ENCODE data around the gene MTMR6. TPM values are rescaled to one million over a fixed set of nuclear protein-coding genes. Genes with fewer than 3 reads are reported as not detected.
"Not testable (repeated sequence)": the region's sequence is repeated elsewhere in the genome, so short reads cannot be mapped to it uniquely, and the experiment has no call there.

The MTMR6 gene
- 10 to 100 TPM; 15.5 to 17.7 (median 16.2) TPM for total RNA-seq

DNA sequence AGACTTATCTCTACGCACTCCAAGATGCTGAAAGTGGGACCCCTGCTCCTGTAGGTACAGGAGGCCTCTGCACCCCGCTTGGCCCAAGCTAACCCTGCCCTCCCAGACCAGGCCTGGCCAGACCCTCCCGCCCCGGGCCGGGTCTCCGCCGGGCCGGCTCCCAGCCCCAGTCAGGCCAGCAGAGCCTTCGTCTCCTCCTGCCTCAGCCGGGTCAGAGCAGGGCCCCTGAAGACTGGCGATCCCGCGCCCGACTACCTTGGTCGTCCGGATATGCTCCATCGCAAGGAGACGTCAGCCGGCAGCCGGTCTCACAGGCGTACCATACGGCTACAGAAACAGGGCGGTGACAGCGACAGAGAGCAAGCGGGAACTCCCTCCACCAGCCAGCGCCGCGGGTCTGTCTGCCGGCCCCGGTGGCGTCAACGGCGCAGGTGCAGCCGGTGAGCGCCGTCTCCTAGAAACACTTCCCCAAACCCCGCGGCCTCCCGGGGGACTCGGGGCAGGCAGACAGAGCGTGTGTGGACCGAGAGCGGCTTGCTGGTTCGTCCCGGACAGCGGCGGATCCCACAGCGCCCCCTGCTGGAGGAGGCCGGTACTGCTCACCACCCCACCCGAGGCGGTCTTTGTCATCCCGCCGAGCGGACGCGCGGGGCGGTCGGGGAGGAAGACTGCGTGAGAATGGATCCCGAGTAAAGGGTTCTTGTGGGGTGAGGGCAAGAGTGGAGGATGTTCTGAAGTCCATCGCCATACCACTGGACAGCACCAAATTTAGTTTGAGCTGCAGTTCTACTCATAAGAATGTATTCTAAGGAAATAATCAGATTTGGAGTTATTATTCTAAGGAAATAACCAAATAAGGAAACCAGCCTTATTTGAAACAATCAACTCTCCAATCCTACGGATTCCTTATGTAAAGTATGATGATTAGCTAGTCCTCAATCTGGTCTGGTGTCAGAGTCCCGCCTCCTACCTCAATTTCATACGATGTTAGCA lies at the start of gene MTMR6:
MTMR6 (minus strand) TSS at position 520 of the 993 bp plus-strand sequence; CDS start at position 279, 241 bp downstream.
- Mint-ChIP-seq H3K36me3 (ENCODE audit: insufficient read depth) (peaks cover 8% of the 10 kb centered on the region), H3K27me3 (ENCODE audit: low read depth) (peaks cover 4% of the 10 kb centered on the region), H3K4me1 (ENCODE audit: low read depth) (peaks cover 40% of the 10 kb centered on the region), H3K4me3 (peak within 1 kb of the TSS; percentile 97), H3K9me3 (no peaks in the 10 kb centered on the region)
- DNase-seq: peak; percentile 96
- ATAC-seq: peak; percentile 94

DNA sequence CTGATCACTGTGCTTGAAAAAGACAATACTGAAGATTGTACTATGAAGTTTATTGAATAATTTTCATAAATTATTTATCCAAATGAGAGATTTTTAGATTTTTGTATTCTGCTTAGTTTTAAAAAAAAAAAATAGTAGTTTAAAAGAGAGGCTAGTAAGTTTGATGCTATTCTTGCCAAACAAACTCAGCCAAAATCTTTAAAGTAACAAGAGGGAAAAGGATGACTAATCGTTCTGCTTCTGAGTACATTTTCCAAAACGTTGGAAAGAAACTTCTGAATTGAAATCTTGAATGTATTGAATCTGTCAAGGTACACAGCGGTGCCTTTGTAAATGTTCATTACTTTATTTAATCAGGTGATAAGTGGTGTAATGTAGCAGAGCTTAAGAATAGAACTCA lies 48.6 kb upstream of the MTMR6 start:
- no peak for ATAC-seq
- H3K9me3 Mint-ChIP-seq: no peaks in the 10 kb centered on the region
- no peaks in the 10 kb centered on the region for H3K27me3 Mint-ChIP-seq (ENCODE audit: low read depth)
- peaks cover 24% of the 10 kb centered on the region for H3K36me3 Mint-ChIP-seq (ENCODE audit: insufficient read depth)
- no peaks in the 10 kb centered on the region for H3K4me1 Mint-ChIP-seq (ENCODE audit: low read depth)
- H3K4me3 Mint-ChIP-seq: no peak overlapping the region
- DNase-seq: no peak

DNA sequence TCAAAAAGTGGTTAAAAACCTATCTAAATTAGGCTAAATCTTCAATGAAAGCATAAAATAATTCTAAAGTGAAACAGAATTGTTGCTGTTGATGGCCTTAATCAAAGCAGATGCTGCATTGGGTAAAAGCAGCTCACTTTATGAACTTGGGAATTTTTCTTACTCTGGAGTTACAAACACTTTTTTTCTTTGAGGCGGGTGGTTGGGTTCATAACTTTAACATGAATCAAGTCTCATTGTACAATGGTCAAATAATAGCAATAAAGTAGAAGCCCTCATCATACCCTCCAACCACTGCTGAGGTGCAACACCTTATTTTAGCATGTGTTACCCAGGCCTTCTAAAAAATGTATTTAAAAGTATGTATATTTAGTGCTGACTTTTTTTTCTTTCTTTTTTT lies 43.3 kb upstream of the MTMR6 start:
- ATAC-seq: no peak
- Mint-ChIP-seq H3K4me3 (no peak overlapping the region), H3K4me1 (ENCODE audit: low read depth) (no peaks in the 10 kb centered on the region), H3K36me3 (ENCODE audit: insufficient read depth) (peaks cover 42% of the 10 kb centered on the region), H3K27me3 (ENCODE audit: low read depth) (no peaks in the 10 kb centered on the region), H3K9me3 (no peaks in the 10 kb centered on the region)
- DNase-seq: no peak

DNA sequence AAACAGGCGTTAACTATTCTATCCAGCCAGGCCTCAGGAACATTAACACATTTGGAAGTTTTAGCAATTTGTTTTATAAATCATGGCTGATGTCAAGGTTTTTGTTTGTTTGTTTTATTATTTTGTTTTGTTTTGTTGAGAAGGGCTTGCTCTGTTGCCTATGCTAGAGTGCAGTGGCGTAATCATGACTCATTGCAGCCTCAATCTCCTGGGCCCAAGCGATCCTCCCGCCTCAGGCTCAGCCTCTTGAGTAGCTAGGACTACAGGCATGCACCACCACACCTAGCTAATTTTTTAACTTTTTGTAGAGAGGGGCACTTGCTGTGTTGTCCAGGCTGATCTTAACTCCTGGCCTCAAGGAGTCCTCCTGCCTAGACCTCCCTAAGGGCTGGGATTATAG lies 42.4 kb upstream of the MTMR6 start:
- no peaks in the 10 kb centered on the region for H3K27me3 Mint-ChIP-seq (ENCODE audit: low read depth)
- ATAC-seq (no peak), DNase-seq (no peak)
- no peak overlapping the region for H3K4me3 Mint-ChIP-seq
- H3K36me3 Mint-ChIP-seq (ENCODE audit: insufficient read depth): peaks cover 44% of the 10 kb centered on the region
- H3K4me1 Mint-ChIP-seq (ENCODE audit: low read depth): no peaks in the 10 kb centered on the region
- H3K9me3 Mint-ChIP-seq: no peaks in the 10 kb centered on the region

DNA sequence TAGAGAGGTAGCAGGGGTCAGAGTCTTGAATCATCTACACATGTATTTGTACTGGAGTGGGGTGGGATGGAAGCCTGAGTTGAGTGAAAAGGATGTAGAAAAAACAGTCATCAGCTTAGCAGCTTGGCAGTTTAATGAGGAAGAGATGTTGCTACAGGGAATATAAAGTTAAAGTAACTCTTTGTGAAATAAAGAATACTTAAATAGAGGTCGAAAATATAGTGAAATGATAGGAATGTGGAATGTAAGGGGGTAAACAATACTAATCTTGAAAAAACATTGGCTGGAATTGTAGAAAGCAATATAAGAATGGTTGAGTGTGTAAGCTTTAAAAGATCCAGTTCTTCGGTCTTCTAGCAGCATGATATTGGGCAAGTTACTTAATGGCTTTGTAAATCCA lies 36.8 kb upstream of the MTMR6 start:
- ATAC-seq (no peak), DNase-seq (no peak)
- Mint-ChIP-seq H3K27me3 (ENCODE audit: low read depth) (no peaks in the 10 kb centered on the region), H3K4me3 (no peak overlapping the region), H3K4me1 (ENCODE audit: low read depth) (no peaks in the 10 kb centered on the region), H3K9me3 (no peaks in the 10 kb centered on the region), H3K36me3 (ENCODE audit: insufficient read depth) (peaks cover 25% of the 10 kb centered on the region)

DNA sequence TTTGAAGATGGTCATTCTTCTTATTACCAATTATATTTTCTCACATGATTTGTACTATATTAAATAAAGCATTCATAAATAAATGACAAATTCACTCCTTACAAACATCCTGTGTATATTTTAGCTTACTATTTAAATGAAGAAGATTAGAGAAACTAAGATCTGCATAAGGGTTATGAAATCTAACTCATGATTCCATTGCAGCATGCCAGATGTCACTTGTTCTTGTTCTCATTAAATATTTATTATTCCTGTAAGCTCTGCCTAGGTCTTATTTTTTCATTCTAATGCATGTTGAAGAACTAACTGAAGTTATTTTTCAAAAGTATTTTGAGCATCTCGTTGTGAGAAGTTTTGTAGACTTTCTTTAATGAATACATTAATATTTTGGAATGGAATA lies 32.5 kb upstream of the MTMR6 start:
- H3K4me3 Mint-ChIP-seq: no peak overlapping the region
- no peak for DNase-seq
- H3K9me3 Mint-ChIP-seq: no peaks in the 10 kb centered on the region
- H3K36me3 Mint-ChIP-seq (ENCODE audit: insufficient read depth): peaks cover 24% of the 10 kb centered on the region
- H3K27me3 Mint-ChIP-seq (ENCODE audit: low read depth): no peaks in the 10 kb centered on the region
- H3K4me1 Mint-ChIP-seq (ENCODE audit: low read depth): no peaks in the 10 kb centered on the region
- ATAC-seq: no peak

DNA sequence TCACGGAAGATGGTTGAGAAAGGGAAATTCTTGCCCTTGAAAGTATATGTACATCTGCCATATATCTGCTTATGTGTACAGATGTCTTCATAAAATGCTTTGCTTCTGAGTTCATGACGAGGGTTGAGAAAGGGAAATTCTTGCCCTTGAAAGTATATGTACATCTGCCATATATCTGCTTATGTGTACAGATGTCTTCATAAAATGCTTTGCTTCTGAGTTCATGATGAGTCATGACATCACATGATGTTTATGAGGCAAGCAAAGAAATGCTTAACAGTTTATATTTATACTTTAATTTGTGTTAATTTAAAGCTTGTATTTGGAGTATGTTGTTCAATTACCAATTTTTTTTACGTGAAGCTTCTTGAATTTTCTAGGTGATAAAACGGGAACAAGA lies 31.7 kb upstream of the MTMR6 start:
- not testable (repeated sequence) for H3K4me3 Mint-ChIP-seq; H3K9me3 Mint-ChIP-seq; DNase-seq; ATAC-seq; H3K27me3 Mint-ChIP-seq (ENCODE audit: low read depth); H3K4me1 Mint-ChIP-seq (ENCODE audit: low read depth)
- H3K36me3 Mint-ChIP-seq (ENCODE audit: insufficient read depth): peaks cover 22% of the 10 kb centered on the region

DNA sequence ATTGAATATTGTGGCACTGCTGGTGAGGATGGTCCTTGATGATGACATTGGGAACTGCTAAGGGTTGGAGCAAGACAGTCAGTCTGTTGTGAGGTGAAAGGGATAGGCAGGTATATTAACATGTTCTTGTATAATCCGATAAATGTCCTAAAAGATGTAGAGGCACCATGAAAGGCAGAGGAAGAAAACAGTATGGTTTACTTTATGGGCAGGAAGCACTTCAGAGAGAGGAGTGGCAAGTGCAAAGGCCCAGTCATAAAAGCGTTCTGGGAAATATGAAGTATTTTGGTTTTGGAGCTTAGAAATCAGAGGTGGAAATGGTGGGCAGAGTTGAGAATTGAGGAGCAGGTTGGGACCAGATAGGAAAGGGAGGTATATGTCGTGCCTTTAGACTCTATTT lies 23.6 kb upstream of the MTMR6 start:
- no peak overlapping the region for H3K4me3 Mint-ChIP-seq
- H3K4me1 Mint-ChIP-seq (ENCODE audit: low read depth): peaks cover 8% of the 10 kb centered on the region
- H3K36me3 Mint-ChIP-seq (ENCODE audit: insufficient read depth): peaks cover 30% of the 10 kb centered on the region
- no peak for ATAC-seq
- no peaks in the 10 kb centered on the region for H3K9me3 Mint-ChIP-seq
- no peaks in the 10 kb centered on the region for H3K27me3 Mint-ChIP-seq (ENCODE audit: low read depth)
- DNase-seq: no peak

DNA sequence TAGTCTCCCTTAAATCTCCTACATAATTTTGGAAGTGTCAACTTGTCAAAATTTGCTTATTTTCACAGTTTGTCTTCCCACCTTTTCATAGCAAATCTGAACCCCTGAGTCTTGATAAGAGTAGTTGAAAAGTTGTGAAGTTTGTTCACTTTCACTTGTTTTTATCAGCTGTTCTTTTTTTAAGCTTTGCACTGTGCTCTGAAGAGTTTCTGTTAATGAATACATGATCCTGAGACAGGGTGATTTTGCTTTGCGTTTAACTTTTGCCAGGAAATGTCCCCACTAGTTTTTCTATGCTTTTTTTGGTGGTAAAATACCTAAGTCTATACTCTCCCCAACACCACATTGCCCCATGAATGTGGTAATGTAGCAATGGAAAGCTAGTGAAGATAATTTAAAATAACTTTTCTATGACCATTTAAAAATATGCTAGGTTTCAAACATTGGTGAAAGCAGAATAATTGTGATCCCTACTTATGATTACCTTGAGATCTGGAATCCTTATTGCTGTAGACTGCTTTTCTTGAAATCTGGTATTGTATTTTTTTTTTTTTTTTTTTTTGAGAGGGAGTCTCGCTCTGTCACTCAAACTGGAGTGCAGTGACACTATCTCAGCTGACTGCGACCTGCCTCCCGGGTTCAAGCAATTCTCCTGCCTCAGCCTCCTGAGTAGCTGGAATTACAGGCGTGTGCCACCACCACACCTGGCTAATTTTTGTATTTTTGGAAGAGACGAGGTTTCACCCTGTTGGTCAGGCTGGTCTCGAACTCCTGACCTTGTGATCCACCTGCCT lies 19.6 kb upstream of the MTMR6 start:
- Mint-ChIP-seq H3K4me3 (no peak overlapping the region), H3K36me3 (ENCODE audit: insufficient read depth) (peaks cover 32% of the 10 kb centered on the region), H3K4me1 (ENCODE audit: low read depth) (peaks cover 38% of the 10 kb centered on the region), H3K27me3 (ENCODE audit: low read depth) (no peaks in the 10 kb centered on the region), H3K9me3 (no peaks in the 10 kb centered on the region)
- no peak for ATAC-seq
- DNase-seq: no peak

DNA sequence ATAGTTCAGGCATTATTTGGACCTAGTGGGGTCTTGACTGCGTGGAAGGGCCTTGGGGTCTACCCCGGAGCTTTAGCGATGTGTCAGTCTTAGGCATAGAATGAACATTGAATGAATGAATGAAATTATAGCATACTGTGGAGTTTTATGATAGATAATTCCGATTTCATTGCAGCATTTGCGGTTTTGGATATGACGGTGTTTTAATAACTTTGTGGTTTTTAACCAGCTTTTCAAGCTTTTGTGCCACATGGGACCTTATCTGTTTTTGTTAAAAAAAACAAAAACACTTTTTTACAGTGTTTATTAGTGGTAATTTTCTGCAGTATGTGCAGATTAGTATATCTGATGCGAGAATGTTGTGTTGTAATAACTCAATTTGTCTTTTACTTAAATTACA lies 14.8 kb upstream of the MTMR6 start:
- peaks cover 38% of the 10 kb centered on the region for H3K4me1 Mint-ChIP-seq (ENCODE audit: low read depth)
- H3K4me3 Mint-ChIP-seq: peak overlapping the region; percentile 96
- H3K36me3 Mint-ChIP-seq (ENCODE audit: insufficient read depth): peaks cover 15% of the 10 kb centered on the region
- DNase-seq (no peak), ATAC-seq (no peak)
- H3K9me3 Mint-ChIP-seq: no peaks in the 10 kb centered on the region
- peaks cover 6% of the 10 kb centered on the region for H3K27me3 Mint-ChIP-seq (ENCODE audit: low read depth)

DNA sequence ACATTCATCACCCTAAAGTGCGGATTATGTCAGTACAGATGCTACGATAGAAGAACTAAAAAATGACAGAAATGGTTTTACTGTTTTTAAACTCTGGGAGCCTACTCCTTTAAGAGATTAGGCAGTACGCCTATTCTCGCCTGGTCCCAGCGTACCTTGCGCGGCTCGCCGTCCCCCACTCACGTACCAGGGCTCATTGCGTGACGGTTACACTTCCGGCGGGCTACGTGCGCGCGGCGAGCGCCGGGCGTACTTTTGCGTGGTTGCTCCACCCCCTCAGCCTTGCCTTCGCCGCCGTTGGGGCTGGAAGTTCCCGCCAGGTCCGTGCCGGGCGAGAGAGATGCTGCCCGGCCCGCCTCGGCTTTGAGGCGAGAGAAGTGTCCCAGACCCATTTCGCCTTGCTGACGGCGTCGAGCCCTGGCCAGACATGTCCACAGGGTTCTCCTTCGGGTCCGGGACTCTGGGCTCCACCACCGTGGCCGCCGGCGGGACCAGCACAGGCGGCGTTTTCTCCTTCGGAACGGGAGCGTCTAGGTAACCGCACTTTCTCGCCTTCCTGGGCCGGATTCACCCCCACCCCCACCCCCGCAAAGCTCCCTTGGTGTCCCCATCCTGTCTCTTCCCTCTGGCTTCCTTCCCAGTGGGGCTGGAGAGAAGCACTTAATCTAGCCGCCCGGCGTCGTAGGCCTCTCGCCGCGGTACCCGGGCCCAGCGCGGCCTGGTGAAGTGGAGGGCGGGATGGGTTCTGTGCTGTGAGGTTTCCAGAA lies 14.2 kb upstream of the MTMR6 start, which contains the start of gene NUP58:
NUP58 (plus strand) TSS at position 279 of the 767 bp plus-strand sequence; CDS start at position 428, 149 bp downstream.
- Mint-ChIP-seq H3K36me3 (ENCODE audit: insufficient read depth) (peaks cover 15% of the 10 kb centered on the region), H3K27me3 (ENCODE audit: low read depth) (peaks cover 10% of the 10 kb centered on the region)

DNA sequence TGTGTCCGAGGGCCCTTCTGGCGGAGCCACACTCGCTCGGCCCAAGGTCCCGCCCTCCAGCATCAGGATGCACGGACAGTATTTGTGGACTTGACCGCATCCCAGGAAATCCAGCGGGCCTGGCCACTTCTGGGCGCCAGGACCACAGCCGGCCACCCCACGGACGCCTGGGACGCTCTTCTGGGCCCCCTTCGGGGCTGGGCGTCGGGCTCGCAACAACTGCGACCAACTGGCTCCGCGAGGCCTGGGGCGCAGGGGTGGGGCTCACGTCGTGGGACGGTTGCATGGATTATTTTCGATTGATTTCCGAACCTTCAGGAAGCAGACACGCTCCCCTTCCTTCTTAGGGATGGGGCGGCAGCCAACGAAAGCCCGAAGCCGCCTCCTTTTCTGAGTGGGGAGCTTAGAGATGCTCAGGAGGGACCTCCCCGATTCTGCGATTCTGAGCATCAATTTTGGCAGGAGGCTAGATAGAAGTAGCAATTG lies 13.6 kb upstream of the MTMR6 start:
- Mint-ChIP-seq H3K4me1 (ENCODE audit: low read depth) (peaks cover 34% of the 10 kb centered on the region), H3K9me3 (no peaks in the 10 kb centered on the region), H3K36me3 (ENCODE audit: insufficient read depth) (peaks cover 15% of the 10 kb centered on the region), H3K27me3 (ENCODE audit: low read depth) (peaks cover 12% of the 10 kb centered on the region), H3K4me3 (peak overlapping the region; percentile 96)
- ATAC-seq (peak; percentile 14 to 28), DNase-seq (no peak)

More for the DNA sequence above, 14.2 kb upstream of the MTMR6 start, which contains the start of gene NUP58:
- DNase-seq (peak; percentile 89), ATAC-seq (peak; percentile 98 to 99)
- Mint-ChIP-seq H3K4me3 (peak within 1 kb of the TSS; percentile 96), H3K9me3 (no peaks in the 10 kb centered on the region), H3K4me1 (ENCODE audit: low read depth) (peaks cover 35% of the 10 kb centered on the region)

DNA sequence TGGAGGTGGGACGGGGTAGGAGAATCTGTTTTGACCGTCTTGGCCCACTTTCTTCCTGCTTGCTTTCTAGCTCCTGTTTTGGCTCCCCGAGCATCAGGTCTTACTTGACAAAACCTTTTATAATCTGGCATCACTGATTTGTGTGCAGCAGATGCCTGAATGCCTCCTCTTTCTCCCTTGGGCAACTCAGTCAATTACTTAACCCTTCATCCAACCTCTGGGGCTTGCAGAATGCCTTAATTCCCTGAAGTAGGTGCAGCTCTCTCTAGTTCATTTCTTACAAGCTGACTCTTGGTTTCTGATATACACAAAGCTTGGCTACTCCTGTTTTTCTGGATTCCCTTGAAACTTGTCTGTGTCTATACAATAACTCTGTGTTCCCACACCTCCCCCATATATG lies 8.4 kb upstream of the MTMR6 start:
- H3K4me3 Mint-ChIP-seq: no peak overlapping the region
- DNase-seq (no peak), ATAC-seq (no peak)
- no peaks in the 10 kb centered on the region for H3K9me3 Mint-ChIP-seq
- peaks cover 4% of the 10 kb centered on the region for H3K4me1 Mint-ChIP-seq (ENCODE audit: low read depth)
- no peaks in the 10 kb centered on the region for H3K36me3 Mint-ChIP-seq (ENCODE audit: insufficient read depth)
- H3K27me3 Mint-ChIP-seq (ENCODE audit: low read depth): peaks cover 12% of the 10 kb centered on the region

DNA sequence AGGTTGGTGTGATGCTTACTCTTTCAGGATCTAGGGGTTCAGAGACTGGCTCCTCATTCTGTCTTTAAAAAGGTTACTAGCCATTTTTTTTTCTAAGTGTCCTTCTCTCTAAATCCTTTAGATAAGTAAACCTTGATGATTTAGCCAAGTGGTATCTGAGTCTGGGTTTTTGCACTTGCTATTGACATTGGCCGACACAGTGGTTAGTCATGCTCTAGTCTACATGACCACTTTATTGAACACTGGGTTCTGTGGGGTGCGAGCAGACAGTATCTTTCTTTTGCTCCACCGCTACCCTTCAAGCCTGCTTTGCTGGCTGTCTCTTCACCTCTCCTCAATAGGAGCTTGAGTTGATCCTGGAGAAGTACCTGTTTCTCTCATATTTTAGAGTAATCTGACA lies 7.9 kb upstream of the MTMR6 start:
- no peak overlapping the region for H3K4me3 Mint-ChIP-seq
- no peaks in the 10 kb centered on the region for H3K9me3 Mint-ChIP-seq
- H3K27me3 Mint-ChIP-seq (ENCODE audit: low read depth): peaks cover 12% of the 10 kb centered on the region
- H3K36me3 Mint-ChIP-seq (ENCODE audit: insufficient read depth): no peaks in the 10 kb centered on the region
- no peak for ATAC-seq
- H3K4me1 Mint-ChIP-seq (ENCODE audit: low read depth): peaks cover 4% of the 10 kb centered on the region
- DNase-seq: no peak
